HUES6 (cell line): ENCODE measurements around the gene FERMT3.
A peak's percentile ranks its signal among the peaks of the same experiment; 100 is the strongest.

Source experiments
- H3K27ac ChIP-seq: 2 replicates; pipeline ENCODE4 v1.7.0; 2013; ENCODE audit warnings: low read depth, mild to moderate bottlenecking, low read length, inconsistent platforms
- H3K27me3 ChIP-seq: 2 replicates; pipeline ENCODE4 v1.6.1; 2013; ENCODE audit warnings: low read length; ENCODE audit not compliant: control insufficient read depth, insufficient read depth
- H3K36me3 ChIP-seq: 2 replicates; pipeline ENCODE4 v1.6.1; 2013; ENCODE audit warnings: low read length; ENCODE audit not compliant: control insufficient read depth, insufficient read depth
- H3K4me1 ChIP-seq: 2 replicates; pipeline ENCODE4 v1.6.1; 2013; ENCODE audit warnings: low read length; ENCODE audit not compliant: control insufficient read depth, insufficient read depth
- H3K4me3 ChIP-seq: 2 replicates; pipeline ENCODE4 v1.5.1; 2013; ENCODE audit warnings: low read depth, low read length
- H3K9ac ChIP-seq: one replicate; pipeline ENCODE4 v1.6.1; 2013; ENCODE audit warnings: mild to moderate bottlenecking, low read length
- H3K9me3 ChIP-seq: 2 replicates; pipeline ENCODE4 v1.6.1; 2013; ENCODE audit warnings: low read depth, low read length; ENCODE audit not compliant: control insufficient read depth, insufficient read depth

Gene FERMT3

DNA sequence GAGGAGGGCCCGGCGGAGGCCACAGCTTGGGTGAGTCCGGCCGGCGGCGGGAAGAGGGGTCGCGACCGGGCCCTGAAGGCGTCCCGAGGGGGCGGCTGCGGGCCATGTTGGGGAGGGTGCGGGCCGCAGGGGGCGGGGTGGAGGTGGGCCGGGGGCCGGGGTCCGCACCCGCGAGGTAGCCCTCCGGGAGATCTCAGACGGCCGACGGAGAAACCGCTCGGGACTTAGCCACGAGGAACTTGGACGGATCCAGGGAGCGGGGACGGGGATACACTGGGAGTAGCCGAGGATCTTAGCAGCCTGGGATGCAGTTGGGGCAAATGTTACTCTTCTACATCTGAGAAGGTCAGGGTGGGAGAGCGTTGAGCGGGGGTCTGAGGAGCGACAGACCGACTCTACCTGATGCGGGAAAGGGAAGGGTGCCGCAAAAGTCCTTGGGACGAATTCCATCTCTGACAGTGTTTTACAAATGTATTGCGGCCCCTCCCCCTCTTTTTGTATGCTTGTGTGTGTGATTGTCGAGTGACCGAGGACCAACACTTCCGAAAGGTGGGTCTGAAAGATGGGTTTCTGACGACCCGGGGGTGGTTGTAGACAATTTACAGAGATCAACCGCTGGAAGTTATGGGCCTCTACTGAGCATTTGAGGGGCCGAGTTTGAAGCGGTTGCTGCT is 19.9 kb upstream of the FERMT3 start:
- Histone ChIP-seq H3K4me1 (peaks cover 8% of the 10 kb centered on the region), H3K27ac (no peak overlapping the region; the same call in 1 of the 2 replicates), H3K36me3 (peaks cover 21% of the 10 kb centered on the region), H3K27me3 (no peaks in the 10 kb centered on the region), H3K9me3 (no peaks in the 10 kb centered on the region), H3K4me3 (no peak overlapping the region), H3K9ac (no peak overlapping the region)

- Histone ChIP-seq H3K27me3 (no peaks in the 10 kb centered on the region), H3K27ac (no peak overlapping the region), H3K9me3 (no peaks in the 10 kb centered on the region), H3K4me3 (no peak overlapping the region), H3K36me3 (peaks cover 78% of the 10 kb centered on the region), H3K9ac (no peak overlapping the region), H3K4me1 (no peaks in the 10 kb centered on the region)
Measured at GRCh38 chr11:64192434-64192833, 14.1 kb upstream of the FERMT3 start.

DNA sequence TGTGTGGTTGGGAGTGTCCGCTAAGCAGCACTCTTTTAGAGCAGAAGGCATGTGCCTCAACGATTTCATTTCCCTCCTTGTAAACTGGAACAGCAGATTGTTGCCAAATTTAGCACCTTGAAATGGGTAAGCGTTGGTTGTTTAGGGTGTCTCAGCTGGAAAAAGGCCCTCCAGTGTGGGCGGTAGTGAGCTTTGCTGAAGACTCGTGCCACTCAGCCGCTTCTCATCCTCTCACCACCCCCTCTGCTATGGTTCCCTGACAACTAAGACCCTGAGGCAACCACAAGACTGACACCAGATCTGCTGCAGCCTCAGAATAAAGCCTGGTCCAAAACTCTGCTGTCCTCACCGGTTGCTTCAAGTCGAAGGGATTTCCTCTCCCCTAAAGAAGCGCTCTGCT is 9.9 kb upstream of the FERMT3 start:
- H3K4me1 ChIP-seq = no peaks in the 10 kb centered on the region
- no peak overlapping the region for H3K4me3 ChIP-seq
- H3K36me3 ChIP-seq = peaks cover 97% of the 10 kb centered on the region
- H3K27me3 ChIP-seq = no peaks in the 10 kb centered on the region
- H3K9ac ChIP-seq = no peak overlapping the region
- no peaks in the 10 kb centered on the region for H3K9me3 ChIP-seq
- H3K27ac ChIP-seq = no peak overlapping the region

GRCh38 chr11:64198511-64198910 is 8.0 kb upstream of the FERMT3 start:
- no peaks in the 10 kb centered on the region for H3K4me1 ChIP-seq
- H3K9me3 ChIP-seq = no peaks in the 10 kb centered on the region
- peaks cover 97% of the 10 kb centered on the region for H3K36me3 ChIP-seq
- no peak overlapping the region for H3K4me3 ChIP-seq
- H3K27me3 ChIP-seq = no peaks in the 10 kb centered on the region
- H3K9ac ChIP-seq = no peak overlapping the region
- no peak overlapping the region for H3K27ac ChIP-seq

- Histone ChIP-seq H3K27ac (no peak overlapping the region), H3K36me3 (peaks cover 94% of the 10 kb centered on the region), H3K9ac (no peak overlapping the region), H3K4me3 (no peak overlapping the region), H3K4me1 (no peaks in the 10 kb centered on the region; the same call in 1 of the 2 replicates), H3K27me3 (no peaks in the 10 kb centered on the region), H3K9me3 (no peaks in the 10 kb centered on the region)
Measured at GRCh38 chr11:64201543-64201942, 5.0 kb upstream of the FERMT3 start.

- H3K4me1 ChIP-seq = peaks cover 8% of the 10 kb centered on the region; the same call in 1 of the 2 replicates
- no peaks in the 10 kb centered on the region for H3K9me3 ChIP-seq
- no peak overlapping the region for H3K27ac ChIP-seq
- no peak overlapping the region for H3K4me3 ChIP-seq
- H3K27me3 ChIP-seq = no peaks in the 10 kb centered on the region
- peaks cover 94% of the 10 kb centered on the region for H3K36me3 ChIP-seq
- H3K9ac ChIP-seq = no peak overlapping the region
Measured at GRCh38 chr11:64202992-64203391, 3.5 kb upstream of the FERMT3 start.

GRCh38 chr11:64203421-64204079 is 3.0 kb upstream of the FERMT3 start:
- H3K27ac ChIP-seq = no peak overlapping the region
- no peaks in the 10 kb centered on the region for H3K27me3 ChIP-seq
- H3K9me3 ChIP-seq = no peaks in the 10 kb centered on the region
- no peak overlapping the region for H3K9ac ChIP-seq
- H3K4me1 ChIP-seq = peaks cover 8% of the 10 kb centered on the region; the same call in 1 of the 2 replicates
- H3K36me3 ChIP-seq = peaks cover 94% of the 10 kb centered on the region
- no peak overlapping the region for H3K4me3 ChIP-seq

DNA sequence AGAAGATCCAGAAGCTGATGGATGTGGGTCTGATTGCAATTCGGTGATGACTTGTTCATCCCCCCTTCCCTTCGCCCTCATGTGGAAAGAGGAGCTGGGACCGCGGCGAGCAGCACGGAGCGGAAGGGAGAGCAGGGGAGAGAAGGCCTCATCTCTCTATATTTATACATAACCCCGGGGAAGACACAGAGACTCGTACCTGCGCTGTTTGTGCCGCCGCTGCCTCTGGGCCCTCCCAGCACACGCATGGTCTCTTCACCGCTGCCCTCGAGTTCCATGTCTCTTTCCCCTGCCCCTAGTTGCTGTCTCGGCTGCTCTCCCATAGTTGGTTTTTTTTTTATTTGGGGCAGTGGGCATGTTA is 2.5 kb upstream of the FERMT3 start:
- no peaks in the 10 kb centered on the region for H3K27me3 ChIP-seq
- H3K9me3 ChIP-seq = no peaks in the 10 kb centered on the region
- H3K27ac ChIP-seq = no peak overlapping the region
- H3K4me3 ChIP-seq = no peak overlapping the region
- H3K36me3 ChIP-seq = peaks cover 90% of the 10 kb centered on the region
- no peak overlapping the region for H3K9ac ChIP-seq
- H3K4me1 ChIP-seq = peaks cover 8% of the 10 kb centered on the region; the same call in 1 of the 2 replicates

DNA sequence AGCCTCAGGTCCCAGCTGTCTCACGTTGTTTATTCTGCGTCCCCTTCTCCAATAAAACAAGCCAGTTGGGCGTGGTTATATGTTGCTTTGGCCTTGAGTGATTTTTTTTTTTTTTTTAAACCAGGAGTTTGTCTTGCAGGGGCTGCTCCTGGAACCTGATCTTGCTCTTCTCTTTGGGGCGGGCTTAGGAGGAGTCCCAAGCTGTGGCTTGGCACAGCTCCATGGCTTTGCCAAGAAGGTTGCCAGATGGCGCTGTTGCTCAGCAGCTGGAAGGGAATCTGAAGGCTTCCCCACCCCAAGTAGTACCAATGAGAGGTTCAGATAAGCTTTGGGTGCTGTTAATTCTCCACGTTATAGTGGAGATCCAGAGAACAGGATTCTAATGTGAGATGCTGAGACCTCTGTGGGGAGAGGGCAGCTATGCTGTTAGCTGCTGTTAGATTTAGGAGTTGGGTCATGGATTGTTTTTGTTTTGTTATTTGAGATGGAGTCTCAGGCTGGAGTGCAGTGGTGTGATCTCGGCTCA is 2.0 kb upstream of the FERMT3 start:
- Histone ChIP-seq H3K27ac (no peak overlapping the region), H3K9ac (no peak overlapping the region), H3K9me3 (no peaks in the 10 kb centered on the region), H3K36me3 (peaks cover 88% of the 10 kb centered on the region), H3K4me1 (peaks cover 8% of the 10 kb centered on the region; the same call in 1 of the 2 replicates), H3K27me3 (no peaks in the 10 kb centered on the region), H3K4me3 (no peak overlapping the region)

DNA sequence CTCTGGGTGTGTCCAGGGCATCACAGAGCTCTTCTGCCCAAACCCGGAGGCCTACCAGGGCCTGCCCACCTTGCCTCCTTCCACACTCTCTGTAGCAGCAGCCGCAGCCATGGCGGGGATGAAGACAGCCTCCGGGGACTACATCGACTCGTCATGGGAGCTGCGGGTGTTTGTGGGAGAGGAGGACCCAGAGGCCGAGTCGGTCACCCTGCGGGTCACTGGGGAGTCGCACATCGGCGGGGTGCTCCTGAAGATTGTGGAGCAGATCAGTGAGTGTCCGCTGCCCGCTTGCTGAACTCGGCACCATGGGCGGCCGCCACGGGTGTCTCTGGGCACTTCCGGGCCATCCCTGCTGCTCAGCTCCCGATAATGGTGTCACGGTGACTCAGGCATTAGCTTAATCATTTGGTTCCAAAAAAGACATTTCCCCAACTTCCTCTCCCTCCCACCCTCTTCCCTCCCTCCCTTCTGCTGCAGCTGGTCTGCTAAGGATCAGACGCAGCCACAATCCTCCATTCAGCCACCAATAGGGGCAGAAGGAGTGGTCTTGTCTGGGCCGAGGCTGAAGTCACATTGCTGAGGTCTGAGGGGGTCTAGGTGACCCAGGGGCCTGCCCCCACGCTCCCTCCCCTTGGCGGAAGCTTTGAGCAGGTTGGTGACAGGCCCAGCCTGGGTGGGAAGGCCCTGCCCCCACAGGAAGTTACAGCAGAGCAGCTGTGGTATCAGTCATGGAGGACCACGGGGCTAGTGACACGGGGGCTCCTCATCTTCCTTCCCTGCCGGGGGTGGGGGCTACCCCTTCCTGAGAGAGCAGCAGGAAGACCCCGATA is 950 bp downstream of the FERMT3 start:
- Histone ChIP-seq H3K36me3 (peaks cover 79% of the 10 kb centered on the region), H3K9me3 (no peaks in the 10 kb centered on the region), H3K9ac (peak overlapping the region; percentile 46), H3K27me3 (no peaks in the 10 kb centered on the region), H3K27ac (no peak overlapping the region; the same call in 1 of the 2 replicates), H3K4me1 (peaks cover 8% of the 10 kb centered on the region; the same call in 1 of the 2 replicates), H3K4me3 (no peak overlapping the region)
